ENCODE results near the gene TECR.
"Not testable (repeated sequence)": the region's sequence is repeated elsewhere in the genome, so short reads cannot be mapped to it uniquely, and the experiment has no call there.

Gene TECR, protein sequence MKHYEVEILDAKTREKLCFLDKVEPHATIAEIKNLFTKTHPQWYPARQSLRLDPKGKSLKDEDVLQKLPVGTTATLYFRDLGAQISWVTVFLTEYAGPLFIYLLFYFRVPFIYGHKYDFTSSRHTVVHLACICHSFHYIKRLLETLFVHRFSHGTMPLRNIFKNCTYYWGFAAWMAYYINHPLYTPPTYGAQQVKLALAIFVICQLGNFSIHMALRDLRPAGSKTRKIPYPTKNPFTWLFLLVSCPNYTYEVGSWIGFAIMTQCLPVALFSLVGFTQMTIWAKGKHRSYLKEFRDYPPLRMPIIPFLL

DNA sequence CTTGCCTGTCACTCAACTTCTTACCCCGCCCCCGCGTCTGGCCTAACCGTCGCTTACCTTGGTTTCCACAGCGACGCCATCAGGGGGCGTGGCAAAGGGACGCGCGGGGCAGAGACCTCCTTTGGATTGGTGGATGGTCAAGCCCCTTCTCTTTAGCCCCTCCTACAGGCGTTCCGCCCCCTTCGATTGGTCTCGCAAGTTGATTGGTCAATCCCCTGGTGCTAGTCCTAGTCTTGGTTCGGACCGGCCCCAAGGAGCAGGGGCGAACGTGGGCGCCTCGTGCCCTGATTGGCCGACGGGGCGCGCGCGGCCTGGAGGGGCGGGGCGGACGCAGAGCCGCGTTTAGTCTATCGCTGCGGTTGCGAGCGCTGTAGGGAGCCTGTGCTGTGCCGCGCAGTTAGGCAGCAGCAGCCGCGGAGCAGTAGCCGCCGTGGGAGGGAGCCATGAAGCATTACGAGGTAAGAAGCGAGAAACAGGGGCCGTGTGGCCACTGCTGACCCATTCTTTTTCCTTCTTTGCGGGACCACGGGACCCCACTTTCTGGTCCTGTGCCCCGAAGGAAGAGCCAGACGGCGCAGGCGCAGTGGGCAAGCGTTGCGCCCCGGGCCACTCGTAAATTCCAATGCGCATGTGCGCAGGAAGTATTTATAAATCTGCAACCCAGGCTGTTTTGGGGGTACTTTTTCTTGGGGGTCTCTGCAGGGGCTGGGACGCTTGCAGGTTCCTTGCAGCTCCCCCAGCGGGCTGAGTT is at the start of gene TECR:
TECR (plus strand) TSS at position 341 of the 751 bp plus-strand sequence; CDS start at position 444, 103 bp downstream.
- peak; percentile 100 for DNase-seq (ENCODE audit: low read depth)

DNA sequence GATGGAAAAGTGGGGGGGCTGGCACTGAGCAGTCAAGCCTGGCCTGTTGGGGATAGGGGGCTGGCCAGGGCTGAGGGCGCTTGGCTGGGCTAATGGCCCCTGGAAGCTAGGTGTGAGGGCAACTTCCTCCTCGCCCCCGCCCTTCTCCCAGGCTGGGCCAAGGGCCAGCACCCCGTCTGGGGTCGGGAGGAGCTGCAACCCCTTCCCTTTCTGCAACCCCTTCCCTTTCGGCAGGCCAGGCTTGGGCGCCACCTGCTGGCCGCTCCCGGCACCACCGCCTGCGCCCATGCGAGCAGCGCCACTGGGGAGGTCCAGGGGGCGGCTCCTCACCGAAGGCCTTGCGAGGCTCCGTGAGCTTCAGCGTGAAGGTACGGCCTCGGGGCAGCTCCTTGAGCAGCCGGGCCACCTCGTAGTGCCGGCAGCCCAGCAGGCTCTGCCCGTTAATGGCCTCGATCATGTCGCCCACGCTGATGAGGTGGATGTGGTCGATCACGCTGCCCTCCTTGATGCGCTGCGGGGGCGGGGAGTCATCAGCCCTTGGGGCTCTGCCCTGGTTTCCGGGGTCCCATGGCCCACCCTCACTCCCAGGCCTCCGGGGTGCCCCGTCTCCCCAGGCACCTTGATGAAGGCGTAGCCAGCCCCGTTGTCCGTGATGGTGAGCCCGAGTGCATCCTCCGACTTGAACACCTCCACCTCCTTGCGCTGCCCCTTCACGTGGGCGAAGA is 49.3 kb upstream of the TECR start:
- no peak for DNase-seq (ENCODE audit: low read depth)

DNA sequence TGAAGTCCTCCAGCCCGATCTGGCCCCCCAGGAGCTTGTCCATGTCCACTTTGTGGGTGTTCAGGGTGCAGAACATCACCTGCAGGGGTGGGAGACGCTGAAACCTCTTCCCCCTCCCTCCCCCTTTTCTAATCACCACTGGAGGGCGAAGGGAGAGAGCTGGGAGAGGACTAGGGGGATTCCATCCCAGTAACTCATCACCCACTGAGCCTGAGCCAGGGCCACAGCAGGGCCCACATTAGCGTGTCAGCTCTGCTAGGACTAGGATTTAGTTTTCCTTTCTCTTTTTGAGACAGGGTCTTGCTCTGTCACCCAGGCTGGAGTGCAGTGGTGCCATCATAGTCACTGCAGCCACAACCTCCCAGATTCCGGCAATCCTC is 48.7 kb upstream of the TECR start:
- DNase-seq (ENCODE audit: low read depth): peak; percentile 64

DNA sequence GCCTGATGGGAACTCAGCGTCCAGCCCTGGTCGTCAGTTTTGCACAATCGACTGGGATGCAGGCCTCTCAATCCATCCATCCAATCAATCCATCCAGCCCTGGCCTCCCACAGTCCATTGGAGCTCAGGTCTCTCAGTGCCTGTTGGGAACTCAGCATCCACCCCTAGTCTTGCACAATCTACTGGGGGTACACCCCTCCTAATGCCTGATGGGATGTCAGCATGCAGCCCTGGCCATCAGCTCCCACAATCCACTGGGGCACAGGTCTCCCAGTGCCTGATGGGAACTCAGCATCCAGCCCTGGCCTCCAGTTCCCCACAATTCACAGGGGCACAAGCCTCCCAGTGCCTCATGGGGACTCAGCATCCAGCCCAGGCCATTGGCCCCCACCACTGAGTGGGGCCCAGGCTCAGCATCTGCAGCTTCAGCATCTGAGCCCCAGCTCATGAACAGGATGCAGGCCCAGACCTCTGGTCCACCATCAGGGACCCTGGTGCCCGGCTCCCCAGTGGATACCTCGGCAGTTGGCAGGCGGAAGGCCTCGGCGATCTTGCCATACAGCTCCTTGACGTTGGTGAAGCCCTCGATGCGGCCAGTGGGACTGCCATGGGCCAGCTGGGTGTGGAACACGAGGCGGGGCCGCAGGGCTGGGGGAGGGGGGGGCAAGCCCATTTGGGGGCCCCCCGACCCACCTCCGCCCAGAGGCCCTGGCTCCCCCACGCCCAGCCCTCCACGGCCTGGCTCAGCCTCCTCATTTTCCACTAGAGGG is 47.0 kb upstream of the TECR start:
- DNase-seq (ENCODE audit: low read depth): no peak

DNA sequence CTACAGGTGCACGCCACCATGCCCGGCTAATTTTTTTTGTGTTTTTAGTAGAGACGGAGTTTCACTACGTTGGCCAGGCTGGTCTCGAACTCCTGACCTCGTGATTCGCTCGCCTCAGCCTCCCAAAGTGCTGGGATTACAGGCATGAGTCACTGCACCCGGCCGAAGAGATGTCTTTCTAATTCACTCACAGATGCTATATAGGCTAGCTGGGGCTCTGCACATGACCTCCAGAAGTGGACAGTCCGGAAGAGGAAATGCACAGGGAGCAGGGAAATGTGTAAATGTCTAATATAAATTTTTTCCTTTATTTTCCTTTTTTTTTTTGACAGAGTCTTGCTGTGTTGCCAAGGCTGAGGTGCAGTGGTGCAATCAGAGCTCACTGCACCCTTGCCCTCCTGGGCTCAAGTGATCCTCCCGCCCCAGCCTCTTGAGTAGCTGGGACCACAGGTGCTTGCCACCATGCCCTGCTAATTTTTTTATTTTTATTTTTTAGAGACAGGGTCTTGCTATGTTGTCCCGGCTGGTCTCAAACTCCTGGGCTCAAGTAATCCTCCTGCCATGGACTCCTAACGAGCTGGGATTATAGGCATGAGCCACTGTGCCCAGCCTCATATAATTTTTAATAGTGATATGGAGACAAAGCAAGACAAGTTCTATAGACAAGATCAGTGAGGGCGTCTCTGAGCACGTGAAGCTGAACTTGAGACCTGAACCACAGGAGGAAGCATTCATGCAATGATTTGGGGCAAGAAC is 41.8 kb upstream of the TECR start:
- peak; percentile 59 for DNase-seq (ENCODE audit: low read depth)

DNA sequence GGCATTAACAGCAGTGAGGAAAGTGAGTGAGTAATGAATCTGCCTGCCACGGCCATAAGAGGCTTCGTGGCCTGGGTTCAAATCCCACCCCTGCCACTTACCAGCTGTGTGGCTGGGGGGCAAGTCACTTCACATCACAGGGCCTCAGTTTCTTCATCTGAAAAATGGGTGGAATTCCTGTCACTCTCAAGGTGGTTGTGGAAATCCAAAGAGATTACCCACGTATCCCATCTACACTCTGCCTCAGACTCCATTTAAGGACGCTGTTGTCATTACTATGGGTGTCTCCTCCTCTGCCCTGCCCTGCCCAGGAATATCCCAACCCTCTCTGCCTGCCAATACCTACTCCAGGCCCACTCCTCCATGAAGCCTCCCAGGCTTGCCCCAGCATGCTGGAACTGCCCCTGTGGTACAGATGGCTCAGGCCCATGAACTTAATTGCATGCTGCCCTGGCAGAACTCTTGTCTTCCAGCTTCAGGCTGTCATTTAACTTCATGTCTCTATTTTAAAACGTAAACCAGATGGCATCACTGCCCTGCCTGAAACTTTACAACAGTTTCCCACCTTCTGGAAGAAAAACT is 36.5 kb upstream of the TECR start:
- no peak for DNase-seq (ENCODE audit: low read depth)

DNA sequence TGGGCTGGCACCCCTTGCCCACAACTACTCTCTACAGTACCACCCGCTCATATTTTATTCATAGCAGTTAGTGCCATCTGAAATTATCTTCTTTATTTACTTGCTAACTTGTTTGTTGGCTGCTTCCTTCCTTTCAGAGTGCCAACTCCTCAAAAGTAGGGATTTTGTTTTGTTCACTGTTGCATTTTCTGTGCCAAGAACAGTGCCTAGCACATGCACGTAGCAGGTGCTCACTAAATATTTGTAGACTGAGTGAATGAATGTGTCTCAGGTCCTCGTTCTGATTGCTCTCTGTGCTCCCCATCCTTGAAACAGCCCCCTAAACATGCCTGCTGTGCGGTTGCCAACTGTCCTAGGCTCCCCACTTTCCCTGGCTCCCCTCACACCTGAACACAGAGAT is 35.0 kb upstream of the TECR start:
- DNase-seq (ENCODE audit: low read depth): no peak

DNA sequence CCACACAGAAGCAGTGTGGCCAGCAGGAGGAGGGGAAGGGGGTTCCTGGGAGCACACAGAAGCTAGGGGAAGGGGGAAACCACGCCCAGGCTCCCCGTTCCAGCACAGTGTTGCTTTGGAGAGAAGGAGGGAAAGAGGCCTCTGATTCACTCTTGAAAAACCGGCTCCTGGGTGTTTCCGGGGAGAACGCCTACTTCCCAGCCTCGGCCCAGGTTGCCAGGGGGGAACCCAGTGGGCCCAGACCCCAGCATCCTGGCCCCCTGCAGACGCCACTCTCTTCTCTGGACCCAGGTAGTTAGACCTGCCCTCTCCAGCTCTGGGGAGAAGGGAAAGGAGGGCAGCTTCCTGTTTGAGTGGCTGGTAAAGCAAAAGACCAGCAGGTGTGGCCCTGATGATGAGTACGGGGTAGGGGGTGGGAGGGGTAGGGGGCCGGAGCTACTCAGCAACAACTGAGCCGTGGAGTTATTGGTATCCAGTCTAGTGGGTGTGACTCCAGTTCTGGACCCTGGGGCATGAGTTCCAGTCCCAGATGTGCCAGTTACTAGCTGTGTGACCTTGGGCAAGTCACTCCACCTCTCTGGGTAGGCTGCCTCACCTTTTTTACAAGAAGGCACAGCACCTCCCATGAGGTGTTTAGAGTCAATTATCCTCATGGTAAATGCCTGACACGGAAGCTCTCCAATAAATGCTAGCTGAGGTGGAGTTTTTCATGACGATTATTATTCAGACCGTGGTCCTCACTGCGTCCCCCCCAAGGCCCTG is 34.3 kb upstream of the TECR start:
- peak; percentile 53 for DNase-seq (ENCODE audit: low read depth)

DNA sequence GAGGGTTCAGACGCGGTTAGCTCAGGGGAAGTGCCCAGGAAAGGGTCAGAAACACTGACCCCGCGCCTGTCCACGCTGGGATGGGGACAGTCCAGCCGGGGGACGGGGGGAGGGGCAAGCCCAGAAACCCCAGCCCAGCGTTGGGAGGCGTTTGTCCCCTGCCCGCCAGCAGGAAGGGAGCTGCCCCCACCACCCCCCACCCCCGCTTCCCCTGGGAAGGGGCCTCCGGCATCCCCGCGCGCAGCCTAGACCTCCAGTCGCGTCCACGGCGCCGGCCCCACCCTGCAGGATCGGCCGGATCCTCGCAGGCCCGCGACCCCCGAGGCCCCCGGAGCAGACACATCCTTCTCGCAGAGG is 33.7 kb upstream of the TECR start:
- DNase-seq (ENCODE audit: low read depth): no peak

DNA sequence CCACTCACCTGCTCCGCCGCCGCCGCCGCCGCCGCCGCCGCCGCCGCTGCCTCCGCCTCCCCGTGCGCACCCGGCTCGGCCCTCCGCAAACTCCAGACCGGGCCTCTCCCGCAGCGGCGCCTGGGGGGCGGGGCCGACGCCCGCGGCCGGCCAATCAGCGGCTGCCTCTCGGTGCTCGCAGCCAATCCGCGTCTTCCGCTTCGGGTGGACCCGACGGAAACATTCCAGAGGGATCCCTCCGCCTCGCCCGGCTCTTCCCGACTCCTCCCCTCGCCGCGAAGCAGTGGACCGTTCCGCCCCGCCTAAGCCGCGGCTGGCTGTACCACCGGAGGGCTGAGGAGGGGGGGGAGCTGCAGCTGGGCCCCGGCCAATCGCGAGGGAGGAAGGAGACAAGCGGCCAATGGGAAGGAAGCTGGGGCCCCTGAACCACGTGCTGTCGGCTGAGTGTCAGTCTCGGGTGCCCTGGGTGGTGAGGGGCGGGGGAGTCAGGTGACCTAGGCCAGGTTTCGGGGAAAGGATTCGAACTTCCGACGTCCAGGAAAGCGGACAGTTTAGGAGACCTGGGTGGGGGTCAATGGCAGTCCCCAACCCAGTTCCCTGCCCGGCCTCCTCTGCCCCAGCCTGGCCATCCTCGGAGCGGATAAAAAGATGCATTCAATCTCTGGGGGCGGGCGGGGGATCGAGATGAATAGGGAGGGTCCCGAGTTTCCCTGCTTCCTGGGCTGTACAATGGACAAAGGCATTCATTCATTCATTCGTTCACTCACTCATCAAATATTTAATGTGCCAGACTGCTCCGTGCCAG is 33.2 kb upstream of the TECR start, which contains the start of gene GIPC1:
GIPC1 (minus strand) TSS at position 99 of the 805 bp plus-strand sequence. CDS start 13,151 bp downstream, outside the sequence.
- DNase-seq (ENCODE audit: low read depth): peak; percentile 99

DNA sequence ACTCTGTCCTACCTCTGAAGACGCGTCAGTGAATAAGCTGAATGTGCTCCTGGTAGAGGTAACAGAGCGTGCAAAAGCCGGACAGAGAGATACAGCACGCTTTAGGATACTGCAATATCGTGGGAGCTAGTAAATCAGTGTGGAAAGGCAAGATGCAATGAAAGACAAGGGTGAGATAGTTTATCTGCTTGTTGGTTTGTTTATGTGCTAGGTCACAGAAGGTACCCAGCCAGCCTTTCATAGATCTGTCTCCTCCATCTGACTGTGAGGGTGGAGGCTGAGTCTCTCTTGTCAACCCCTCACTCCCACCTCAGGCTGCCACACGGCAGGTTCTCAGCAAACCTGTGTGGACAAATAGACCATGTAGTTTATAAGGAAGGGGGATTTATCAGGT is 32.6 kb upstream of the TECR start:
- no peak for DNase-seq (ENCODE audit: low read depth)

DNA sequence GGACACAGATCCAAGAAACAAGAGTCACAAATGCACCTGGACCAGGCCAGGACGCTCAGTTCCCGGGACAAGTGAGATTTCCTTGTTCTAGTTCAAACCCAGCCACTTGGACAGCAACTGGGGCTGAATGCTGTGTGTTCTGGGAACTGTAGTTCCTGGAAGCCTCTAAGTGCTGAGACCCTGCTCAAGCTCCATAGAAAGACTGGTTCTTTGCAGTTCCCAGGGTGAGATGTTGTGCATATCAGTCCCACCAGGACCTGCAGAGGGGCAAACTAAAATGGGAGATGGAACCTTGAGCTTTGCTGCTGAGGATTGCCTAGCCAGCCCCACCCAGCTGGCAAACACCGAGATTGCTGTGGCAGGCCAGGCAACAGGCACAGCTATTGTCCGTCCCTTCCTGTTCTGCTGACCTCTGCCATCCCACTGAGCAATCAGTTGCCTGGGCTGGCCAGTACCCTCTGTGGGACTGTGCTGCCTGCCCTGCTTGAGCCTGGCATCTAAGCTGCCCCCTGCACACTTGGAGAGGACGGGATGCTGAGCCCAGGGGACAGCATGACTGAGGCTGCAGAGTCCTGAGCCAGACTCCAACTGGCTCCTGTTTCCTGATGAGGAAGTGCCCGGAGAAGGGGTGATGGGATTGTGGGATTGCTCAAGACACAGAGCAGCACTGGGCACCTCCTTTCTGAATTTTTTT is 32.0 kb upstream of the TECR start:
- no peak for DNase-seq (ENCODE audit: low read depth)

DNA sequence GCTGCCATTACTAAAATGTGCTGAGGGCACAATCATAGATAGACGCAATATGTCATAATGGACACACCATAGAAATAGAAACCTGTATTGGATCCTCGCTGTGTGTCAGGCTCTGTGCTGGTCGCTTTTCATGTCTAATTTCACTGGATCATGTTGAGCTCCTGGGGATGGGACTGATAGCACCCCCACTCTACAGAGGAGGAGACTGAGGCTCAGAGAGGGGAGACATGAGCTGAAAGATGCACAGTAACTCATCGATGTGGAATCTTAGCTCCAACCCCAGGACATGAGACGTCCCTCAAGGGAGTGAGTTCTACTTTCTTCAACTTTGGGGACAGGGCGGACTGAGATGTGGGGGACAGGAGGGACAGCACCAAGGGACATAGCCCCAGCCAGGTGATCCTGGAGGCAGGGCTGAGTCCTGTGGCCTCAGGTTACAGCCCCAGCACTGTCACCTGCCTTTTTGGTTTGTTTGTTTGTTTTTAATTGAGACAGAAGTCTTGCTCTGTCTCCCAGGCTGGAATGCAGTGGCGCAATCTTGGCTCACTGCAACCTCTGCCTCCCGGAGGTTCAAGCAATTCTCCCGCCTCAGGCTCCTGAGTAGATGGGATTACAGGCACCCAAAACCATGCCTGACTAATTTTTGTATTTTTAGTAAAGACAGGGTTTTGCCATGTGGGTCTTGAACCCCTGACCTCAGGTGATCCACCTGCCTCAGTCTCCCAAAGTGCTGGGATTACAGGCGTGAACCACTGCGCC is 26.9 kb upstream of the TECR start:
- DNase-seq (ENCODE audit: low read depth): peak; percentile 46

DNA sequence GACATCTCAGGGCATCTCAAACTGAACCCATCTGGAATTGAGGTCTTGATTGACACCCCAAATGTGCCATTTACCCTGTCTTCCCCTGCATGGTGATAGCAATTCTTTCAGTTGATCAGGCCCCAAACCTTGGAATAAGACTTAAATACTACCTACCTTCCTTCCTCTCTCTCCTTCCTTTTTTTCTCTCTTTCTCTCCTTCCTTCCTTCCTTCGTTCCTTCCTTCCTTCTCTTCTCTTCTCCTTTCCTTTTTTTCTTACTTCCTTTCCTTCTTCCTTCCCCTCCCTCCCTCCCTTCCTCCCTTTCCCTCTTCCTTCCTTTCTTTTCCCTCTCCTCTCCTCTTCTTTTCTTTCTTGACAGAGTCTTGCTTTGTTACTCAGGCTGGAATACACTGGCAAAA is 26.1 kb upstream of the TECR start:
- DNase-seq (ENCODE audit: low read depth): no peak

DNA sequence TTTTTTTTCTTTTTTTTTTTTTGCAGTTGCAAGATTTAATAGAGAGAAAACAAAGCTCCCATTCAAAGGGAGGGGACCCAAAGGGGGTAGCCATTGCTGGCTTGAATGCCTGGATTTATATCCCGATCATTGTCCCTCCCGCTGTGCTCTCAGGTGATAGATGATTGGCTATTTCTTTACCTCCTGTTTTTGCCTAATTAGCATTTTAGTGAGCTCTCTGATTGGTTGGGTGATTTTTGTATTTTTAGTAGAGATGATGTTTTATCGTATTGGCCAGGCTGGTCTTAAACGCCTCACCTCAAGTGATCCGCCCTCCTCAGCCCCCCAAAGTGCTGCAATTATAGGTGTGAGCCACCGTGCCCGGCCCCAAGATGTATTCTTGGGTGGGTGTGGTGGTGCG is 24.8 kb upstream of the TECR start:
- not testable (repeated sequence) for DNase-seq (ENCODE audit: low read depth)

DNA sequence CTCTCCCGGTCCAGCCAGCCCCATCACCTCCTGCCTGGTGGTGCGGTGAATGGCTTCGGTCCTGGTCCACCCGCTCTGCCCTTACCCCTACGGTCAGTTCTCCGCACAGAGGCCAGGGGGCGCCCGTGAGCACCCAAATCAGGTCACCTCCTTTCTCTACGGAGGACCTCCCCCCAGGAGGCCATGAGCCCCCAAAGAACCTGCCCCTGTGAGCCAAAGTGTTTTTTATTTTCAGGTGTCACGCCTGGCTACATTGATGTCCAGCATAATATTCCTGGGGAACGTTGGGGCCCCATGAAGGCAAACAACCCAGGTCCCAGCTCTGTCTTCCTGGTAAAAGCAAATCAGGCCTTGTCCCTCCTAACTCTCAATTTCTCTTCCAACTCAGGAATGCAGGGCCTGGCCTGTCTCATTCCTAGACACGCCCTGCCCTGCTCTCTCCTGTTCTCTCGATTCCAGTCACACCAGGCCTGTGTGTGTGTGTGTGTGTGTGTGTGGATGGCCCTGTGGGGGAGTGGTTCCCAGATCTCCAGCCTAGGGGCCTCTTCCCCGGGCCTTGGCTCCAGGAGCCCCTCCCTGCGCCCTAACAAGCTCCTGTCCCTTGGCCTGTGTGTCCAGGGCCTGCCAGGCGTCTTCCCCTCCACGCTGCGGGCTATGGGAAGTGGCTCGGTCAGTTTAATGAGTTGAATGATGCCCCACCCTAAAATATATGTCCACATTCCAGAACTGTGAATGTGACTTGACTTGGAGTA is 23.7 kb upstream of the TECR start:
- DNase-seq (ENCODE audit: low read depth): peak; percentile 97

Data from ELR (cell line).